Sigmoid colon (tissue), 4 donors: ENCODE measurements around the gene RASA4.
"Not testable (repeated sequence)": the region's sequence is repeated elsewhere in the genome, so short reads cannot be mapped to it uniquely, and the experiment has no call there.

Experiments
- CTCF ChIP-seq, 4 experiments: fragments of 450-650 bp in 3 of 4; fragments of 200-600 bp in 1 of 4; IDR thresholded peaks; one replicate each; pipeline ENCODE4 v1.5.1; 2016 to 2019; ENCODE audit warnings: antibody characterized with exemption in 4 of 4, mild to moderate bottlenecking in 3 of 4, moderate library complexity in 2 of 4
- EP300 ChIP-seq, 4 donors: sonication (generic); formaldehyde crosslinking; IDR thresholded peaks; one replicate each; pipeline ENCODE4 v1.6.1; 2017; ENCODE audit warnings: antibody characterized with exemption in 4 of 4
- POLR2A ChIP-seq, 2 donors: fragments of 450-650 bp; IDR thresholded peaks; one replicate each; pipeline ENCODE4 v1.6.1; 2016; ENCODE audit warnings: antibody characterized with exemption in 2 of 2, mild to moderate bottlenecking in 2 of 2, moderate library complexity in 2 of 2

GRCh38 chr7:102649924-102650323 lies 33.4 kb upstream of the RASA4 start, which contains the start of gene SPDYE2B:
- not testable (repeated sequence) for TF ChIP-seq POLR2A, CTCF, EP300 (IDR thresholded peaks at IDR 0.05)
